HUES64 (cell line): ENCODE measurements around the gene ERP27.

Experiments used
- H3K27ac ChIP-seq: 2 replicates; pipeline ENCODE4 v1.7.0; 2013; ENCODE audit warnings: low read depth, low read length, inconsistent platforms
- H3K27me3 ChIP-seq: 2 replicates; pipeline ENCODE4 v1.6.1; 2013; ENCODE audit warnings: mild to moderate bottlenecking, low read length; ENCODE audit not compliant: insufficient read depth
- H3K36me3 ChIP-seq: 2 replicates; pipeline ENCODE4 v1.6.1; 2013; ENCODE audit warnings: mild to moderate bottlenecking, low read length; ENCODE audit not compliant: insufficient read depth
- H3K4me1 ChIP-seq: 2 replicates; pipeline ENCODE4 v1.6.1; 2013; ENCODE audit warnings: mild to moderate bottlenecking, low read length, moderate library complexity; ENCODE audit not compliant: insufficient read depth
- H3K4me3 ChIP-seq: 2 replicates; pipeline ENCODE4 v1.5.1; 2013; ENCODE audit warnings: mild to moderate bottlenecking, low read length, moderate library complexity
- H3K9ac ChIP-seq: 2 replicates; pipeline ENCODE4 v1.6.1; 2013; ENCODE audit warnings: mild to moderate bottlenecking, low read depth, low read length
- H3K9me3 ChIP-seq: 2 replicates; pipeline ENCODE4 v1.6.1; 2013; ENCODE audit warnings: low read depth, low read length; ENCODE audit not compliant: insufficient read depth
- WGBS: fragments of 150-250, 120-280 bp; methylation state at CpG from one replicate; pipeline ENCODE4 v1.1.7; 2013; ENCODE audit warnings: missing lambda C conversion rate; 5-methylcytosine and 5-hydroxymethylcytosine counted together

Gene ERP27

DNA sequence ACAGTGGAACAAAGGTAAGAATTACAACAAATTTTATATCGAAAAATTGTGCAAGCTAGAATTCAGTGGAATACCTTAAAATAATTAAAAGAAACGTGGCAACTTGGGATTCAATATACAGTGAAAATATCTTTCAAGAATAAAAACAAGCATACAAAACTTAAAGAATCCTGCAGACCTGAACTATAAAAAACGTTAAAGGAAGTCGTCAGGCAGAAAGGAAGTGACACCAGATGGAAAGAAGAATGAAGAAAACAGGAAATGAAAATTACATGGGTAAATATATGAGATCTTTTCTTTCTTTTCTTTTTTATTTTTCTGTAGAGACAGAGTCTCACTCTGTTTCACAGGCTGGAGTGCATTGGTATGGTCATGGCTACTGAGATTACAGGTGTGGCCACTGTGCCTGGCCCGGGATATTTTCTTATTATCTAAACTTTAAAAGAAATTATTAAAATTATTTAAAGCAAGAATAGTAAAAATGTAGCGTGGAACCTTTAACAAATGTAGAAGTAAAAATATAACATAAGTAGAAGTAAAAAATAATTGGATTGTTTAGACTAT, 57.4 kb downstream of the ERP27 start:
- Histone ChIP-seq H3K9ac (no peak overlapping the region), H3K27me3 (no peaks in the 10 kb centered on the region), H3K9me3 (no peaks in the 10 kb centered on the region), H3K36me3 (no peaks in the 10 kb centered on the region), H3K4me1 (no peaks in the 10 kb centered on the region), H3K27ac (no peak overlapping the region), H3K4me3 (no peak overlapping the region)
- WGBS: 85% methylated on average over 3 of the region's 6 CpGs

DNA sequence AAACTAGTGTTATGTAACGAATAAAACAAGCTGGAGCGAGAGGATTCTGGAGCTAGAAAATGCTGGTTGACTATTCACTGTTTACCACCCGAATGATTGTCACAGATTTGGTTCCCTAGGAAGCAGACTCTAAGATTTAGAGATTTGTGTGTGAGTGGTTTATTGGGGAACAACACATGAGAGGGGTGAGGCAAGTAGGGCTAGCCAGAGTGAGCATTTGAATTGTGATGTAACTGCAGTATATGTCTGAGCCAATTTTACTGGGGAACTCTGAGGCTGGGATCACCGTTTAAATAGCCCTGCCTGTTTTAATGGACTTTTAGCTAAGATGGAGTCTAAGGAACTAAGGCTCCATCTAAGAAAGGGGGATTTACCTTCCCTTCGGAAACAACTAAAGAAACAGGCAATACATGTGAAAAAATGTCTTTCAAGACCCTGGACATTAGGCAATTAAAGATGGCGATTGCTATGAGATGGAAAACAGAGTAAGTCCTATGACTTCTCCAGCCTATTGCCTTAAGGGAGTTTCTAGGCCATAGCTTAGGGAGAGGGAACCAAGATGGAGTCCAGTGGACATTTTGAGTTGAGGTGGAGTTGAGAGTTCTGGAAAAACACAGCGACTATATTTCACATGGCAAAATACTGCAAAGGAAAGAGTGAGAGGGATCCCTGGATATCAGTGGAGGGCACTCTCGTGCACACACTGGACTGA, 59.0 kb downstream of the ERP27 start:
- no peak overlapping the region for H3K9ac ChIP-seq
- 95% methylated on average over 8 of the region's 8 CpGs for whole genome bisulfite sequencing
- no peaks in the 10 kb centered on the region for H3K4me1 ChIP-seq
- H3K4me3 ChIP-seq: no peak overlapping the region
- no peaks in the 10 kb centered on the region for H3K27me3 ChIP-seq
- no peak overlapping the region for H3K27ac ChIP-seq
- no peaks in the 10 kb centered on the region for H3K9me3 ChIP-seq
- no peaks in the 10 kb centered on the region for H3K36me3 ChIP-seq

DNA sequence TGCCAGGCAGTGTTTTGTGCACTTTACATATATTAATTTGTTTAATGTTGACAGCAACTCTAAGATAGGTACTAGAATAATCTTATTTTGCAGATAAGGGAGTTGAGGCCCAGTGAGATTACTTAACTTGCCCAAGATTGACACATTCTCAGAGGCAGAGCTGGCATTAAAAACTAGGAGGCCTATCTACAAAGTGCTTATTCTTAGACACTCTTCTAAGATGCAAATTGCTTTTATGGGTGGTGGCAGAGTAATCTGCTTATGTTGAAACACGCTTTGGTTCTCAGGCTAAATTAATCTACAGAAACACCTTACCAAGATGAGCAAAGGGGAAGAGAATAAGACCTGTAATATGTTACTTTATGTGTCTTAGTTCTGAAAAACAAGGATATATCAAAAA, 59.8 kb downstream of the ERP27 start:
- Histone ChIP-seq H3K9me3 (no peaks in the 10 kb centered on the region), H3K27ac (no peak overlapping the region), H3K27me3 (no peaks in the 10 kb centered on the region), H3K4me3 (no peak overlapping the region), H3K4me1 (no peaks in the 10 kb centered on the region), H3K9ac (no peak overlapping the region), H3K36me3 (no peaks in the 10 kb centered on the region)
- no CpG with 5 or more reads among the region's 1 CpG for WGBS

DNA sequence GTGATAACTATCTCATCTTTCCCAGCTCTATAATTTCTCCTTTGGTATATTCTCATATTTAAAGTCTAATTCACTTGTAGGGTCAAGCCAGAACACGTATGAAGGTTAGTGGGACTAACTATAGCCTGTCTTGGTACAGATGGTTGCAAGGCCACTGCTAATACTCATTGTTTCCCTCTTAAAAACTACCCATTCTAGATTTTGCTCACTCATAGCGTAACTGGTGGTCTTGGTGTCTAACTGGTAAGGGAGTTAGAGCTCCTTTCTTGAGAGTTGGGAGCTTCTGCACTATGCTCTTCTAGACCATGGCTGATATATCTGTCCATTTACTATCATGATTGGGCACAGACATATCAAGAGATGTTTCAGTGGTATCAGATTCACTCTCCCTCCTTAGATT, 61.5 kb downstream of the ERP27 start:
- H3K4me1 ChIP-seq: no peaks in the 10 kb centered on the region
- H3K27ac ChIP-seq: no peak overlapping the region
- H3K27me3 ChIP-seq: no peaks in the 10 kb centered on the region
- H3K9ac ChIP-seq: no peak overlapping the region
- 100% methylated on average over 2 of the region's 2 CpGs for whole genome bisulfite sequencing
- no peak overlapping the region for H3K4me3 ChIP-seq
- H3K9me3 ChIP-seq: no peaks in the 10 kb centered on the region
- H3K36me3 ChIP-seq: no peaks in the 10 kb centered on the region

DNA sequence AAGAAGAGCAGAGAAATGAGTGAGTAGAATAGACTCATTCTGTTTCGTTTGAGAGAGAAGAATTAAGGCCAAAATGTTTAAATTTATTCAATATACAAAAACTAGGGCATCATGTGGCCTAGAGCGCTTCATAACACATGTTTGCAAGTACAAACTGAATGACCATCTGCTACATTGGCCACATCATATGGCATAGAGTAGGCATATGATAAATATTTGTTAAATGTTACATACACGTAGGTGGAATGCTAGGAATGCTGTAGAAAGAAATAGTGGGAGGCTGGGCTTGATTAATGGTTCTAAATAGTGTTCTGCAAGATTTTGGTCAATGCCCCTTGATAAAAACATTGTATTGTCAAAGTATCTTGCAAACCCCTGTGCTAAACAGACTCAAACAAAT, 63.5 kb downstream of the ERP27 start:
- no peak overlapping the region for H3K27ac ChIP-seq
- 78% methylated on average over 3 of the region's 3 CpGs for WGBS
- no peaks in the 10 kb centered on the region for H3K4me1 ChIP-seq

DNA sequence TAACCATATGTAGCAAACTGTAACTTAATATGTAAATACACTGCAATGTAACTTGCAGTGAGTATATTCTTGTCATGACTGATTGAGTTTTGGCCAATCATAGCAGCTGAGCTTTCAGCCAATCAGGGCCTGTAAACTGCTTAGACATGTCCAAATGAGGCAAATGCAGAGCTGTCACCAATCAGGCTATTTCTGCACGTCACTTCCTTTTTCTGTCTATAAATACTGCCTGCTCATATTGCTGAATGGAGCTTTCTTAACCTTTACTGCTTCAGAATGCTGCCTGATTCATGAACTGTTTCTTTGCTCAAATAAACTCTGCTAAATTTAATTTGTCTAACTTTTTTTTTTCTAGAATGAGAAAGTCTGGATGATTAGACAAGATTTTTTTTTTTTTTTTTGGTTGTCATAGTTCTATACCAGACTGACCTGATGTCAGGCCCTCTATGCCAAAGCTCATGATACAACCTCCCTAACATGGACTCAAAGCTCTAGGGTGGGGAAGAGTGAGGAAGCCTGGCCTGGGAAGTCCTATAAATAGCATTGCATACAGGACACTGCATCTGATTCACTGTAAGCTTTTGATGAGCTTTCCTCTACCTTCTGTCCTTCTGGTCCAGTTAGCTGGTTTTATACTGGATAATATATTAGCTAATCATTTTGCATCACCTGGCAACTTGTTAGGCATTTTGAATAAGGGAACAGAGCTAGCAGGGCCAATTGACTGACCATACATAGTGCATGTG, 64.7 kb downstream of the ERP27 start:
- Histone ChIP-seq H3K27me3 (no peaks in the 10 kb centered on the region), H3K9me3 (no peaks in the 10 kb centered on the region), H3K4me1 (no peaks in the 10 kb centered on the region), H3K36me3 (no peaks in the 10 kb centered on the region), H3K4me3 (no peak overlapping the region), H3K27ac (no peak overlapping the region), H3K9ac (no peak overlapping the region)
- WGBS: 97% methylated on average over 1 of the region's 1 CpG

More for the DNA sequence above, 63.5 kb downstream of the ERP27 start:
- Histone ChIP-seq H3K4me3 (no peak overlapping the region), H3K27me3 (no peaks in the 10 kb centered on the region), H3K36me3 (no peaks in the 10 kb centered on the region), H3K9me3 (no peaks in the 10 kb centered on the region), H3K9ac (no peak overlapping the region)

DNA sequence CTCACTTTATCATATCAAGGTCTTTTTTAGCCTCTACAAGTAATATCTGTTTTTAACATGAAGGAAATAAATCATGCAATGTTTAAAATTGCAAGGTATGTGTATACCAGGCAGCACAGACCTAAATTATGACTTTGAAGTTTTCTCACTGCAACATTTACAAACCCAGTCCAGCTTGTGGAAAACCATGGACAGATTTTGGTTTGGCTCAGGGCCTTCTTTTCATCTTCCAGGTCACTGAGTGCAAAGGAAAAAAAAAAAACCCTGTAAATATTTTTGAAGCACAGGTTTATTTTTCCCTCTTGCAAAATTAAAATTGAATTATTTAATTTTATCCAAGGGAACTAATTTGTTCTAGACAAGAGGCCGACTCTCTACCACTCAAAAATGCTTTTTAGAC, 66.5 kb downstream of the ERP27 start:
- Histone ChIP-seq H3K27ac (no peak overlapping the region), H3K36me3 (no peaks in the 10 kb centered on the region), H3K4me3 (no peak overlapping the region), H3K9me3 (peaks cover 14% of the 10 kb centered on the region), H3K27me3 (no peaks in the 10 kb centered on the region), H3K4me1 (no peaks in the 10 kb centered on the region), H3K9ac (no peak overlapping the region)
- 75% methylated on average over 1 of the region's 1 CpG for WGBS

DNA sequence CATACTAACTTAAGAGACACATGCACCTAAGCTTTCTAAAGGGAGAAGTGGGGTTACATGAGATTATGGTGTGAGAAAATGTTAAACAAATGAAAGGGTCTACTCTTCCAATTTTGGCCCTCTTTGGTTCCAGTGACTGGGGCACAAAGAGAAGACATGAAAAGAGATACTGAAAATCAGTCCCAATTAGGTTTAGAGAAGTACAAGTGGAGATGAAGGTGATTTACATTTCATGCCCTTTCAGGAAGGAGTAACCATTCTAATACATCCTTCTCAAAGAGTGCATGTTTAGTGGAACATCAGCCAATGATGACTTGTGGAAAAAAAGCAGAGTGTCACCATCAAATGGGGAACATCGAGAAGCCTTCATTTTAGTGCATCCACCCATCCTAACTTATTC, 67.1 kb downstream of the ERP27 start:
- Histone ChIP-seq H3K9me3 (peaks cover 19% of the 10 kb centered on the region), H3K9ac (no peak overlapping the region), H3K36me3 (no peaks in the 10 kb centered on the region), H3K4me1 (no peaks in the 10 kb centered on the region), H3K4me3 (no peak overlapping the region), H3K27ac (no peak overlapping the region), H3K27me3 (no peaks in the 10 kb centered on the region)
- WGBS: 97% methylated on average over 1 of the region's 1 CpG

DNA sequence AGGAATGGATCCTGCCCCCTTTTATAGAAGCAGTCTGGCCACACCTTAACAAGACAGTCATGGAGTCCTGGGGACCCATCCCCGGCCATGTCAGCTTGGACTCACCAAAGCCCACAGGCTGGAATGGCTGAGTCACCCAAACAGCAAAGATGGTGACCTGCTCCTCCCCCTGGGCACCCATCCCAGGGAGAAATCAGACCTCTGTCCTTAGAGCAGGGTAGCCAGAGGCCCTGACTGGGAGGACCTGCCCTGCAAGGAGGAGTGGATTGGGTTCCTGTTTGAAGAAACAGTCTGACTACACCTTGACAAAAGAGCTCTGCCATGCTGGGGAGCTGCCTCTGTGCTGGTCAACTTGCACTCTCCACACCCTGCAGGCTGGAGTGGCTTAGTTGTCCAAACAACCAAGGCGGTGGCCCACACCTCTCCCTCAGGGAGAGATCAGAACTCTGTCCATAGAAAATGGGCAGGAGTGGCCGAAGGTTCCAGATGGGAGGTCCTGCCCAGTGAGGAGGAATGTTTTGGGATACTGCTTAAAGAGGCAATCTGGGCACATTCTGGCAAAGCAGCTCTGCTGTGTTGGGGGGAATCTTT, 69.3 kb downstream of the ERP27 start:
- Histone ChIP-seq H3K36me3 (no peaks in the 10 kb centered on the region), H3K27ac (no peak overlapping the region), H3K4me3 (no peak overlapping the region), H3K9ac (no peak overlapping the region), H3K4me1 (no peaks in the 10 kb centered on the region), H3K27me3 (no peaks in the 10 kb centered on the region), H3K9me3 (peaks cover 19% of the 10 kb centered on the region)
- 95% methylated on average over 3 of the region's 3 CpGs for WGBS
